GM23338 (cell line): Measurements from ENCODE around the gene EDIL3. TPM values are rescaled to one million over a fixed set of nuclear protein-coding genes. Genes with fewer than 3 reads are reported as not detected.
"Not testable (repeated sequence)": the region's sequence is repeated elsewhere in the genome, so short reads cannot be mapped to it uniquely, and the experiment has no call there.

ENCODE experiments used
- ATAC-seq: fragments of 200-7000 bp; cut with Tn5 transposase; 3 replicates; pipeline ENCODE4 v1.9.1; 2020
- DNase-seq: peaks from one replicate; pipeline ENCODE4 v3.0.0-alpha.2; 2015; ENCODE audit warnings: low spot score
- H2AFZ ChIP-seq: fragments of 200-600 bp; sonication (generic); 2 replicates; pipeline ENCODE4 v1.8.0; 2016; ENCODE audit warnings: antibody characterized with exemption, mild to moderate bottlenecking, moderate library complexity
- H3F3A ChIP-seq: fragments of 200-600 bp; sonication (generic); replicated peaks from 2 replicates; pipeline ENCODE4 v1.8.0; 2017; ENCODE audit warnings: antibody characterized with exemption, mixed run types, low read depth
- H3K27ac ChIP-seq: fragments of 200-600 bp; sonication (generic); 2 replicates; pipeline ENCODE4 v1.6.1; 2016; ENCODE audit warnings: low read depth
- H3K27me3 ChIP-seq: fragments of 200-600 bp; sonication (generic); 2 replicates; pipeline ENCODE4 v1.8.0; 2016; ENCODE audit warnings: mild to moderate bottlenecking, mixed run types, moderate library complexity; ENCODE audit not compliant: insufficient read depth
- H3K36me3 ChIP-seq: fragments of 200-600 bp; sonication (generic); 2 replicates; pipeline ENCODE4 v1.8.0; 2016; ENCODE audit warnings: mild to moderate bottlenecking; ENCODE audit not compliant: insufficient read depth
- H3K4me1 ChIP-seq: fragments of 200-600 bp; sonication (generic); 2 replicates; pipeline ENCODE4 v1.8.0; 2016; ENCODE audit warnings: mild to moderate bottlenecking, moderate library complexity; ENCODE audit not compliant: insufficient read depth
- H3K4me2 ChIP-seq: fragments of 200-600 bp; sonication (generic); 2 replicates; pipeline ENCODE4 v1.7.1; 2017; ENCODE audit warnings: mixed run types
- H3K4me3 ChIP-seq: fragments of 200-600 bp; sonication (generic); 2 replicates; pipeline ENCODE4 v1.6.1; 2016; ENCODE audit warnings: mixed run types
- H3K79me2 ChIP-seq: fragments of 200-600 bp; sonication (generic); replicated peaks from 2 replicates; pipeline ENCODE4 v1.8.0; 2017; ENCODE audit warnings: mild to moderate bottlenecking; ENCODE audit not compliant: insufficient read depth
- H3K9me2 ChIP-seq: fragments of 200-600 bp; sonication (generic); 2 replicates; pipeline ENCODE4 v1.8.0; 2017; ENCODE audit not compliant: insufficient read depth
- H4K20me1 ChIP-seq: fragments of 200-600 bp; sonication (generic); replicated peaks from 2 replicates; pipeline ENCODE4 v1.8.0; 2017; ENCODE audit warnings: mild to moderate bottlenecking; ENCODE audit not compliant: insufficient read depth
- H3K27ac Mint-ChIP-seq: 2 replicates; pipeline ENCODE4 v1.8.0; 2020; ENCODE audit warnings: inconsistent platforms, mild to moderate bottlenecking, moderate library complexity, mixed read lengths
- H3K27me3 Mint-ChIP-seq: 3 replicates; pipeline ENCODE4 v1.8.0; 2022; ENCODE audit warnings: low read depth, mild to moderate bottlenecking, moderate library complexity, mixed read lengths, inconsistent platforms; ENCODE audit not compliant: insufficient read depth, poor library complexity
- H3K36me3 Mint-ChIP-seq: 3 replicates; pipeline ENCODE4 v1.8.0; 2021; ENCODE audit warnings: low read depth, mild to moderate bottlenecking, inconsistent platforms, moderate library complexity, mixed read lengths
- H3K4me1 Mint-ChIP-seq: 3 replicates; pipeline ENCODE4 v1.8.0; 2020; ENCODE audit warnings: mild to moderate bottlenecking, inconsistent platforms, mixed read lengths
- H3K4me3 Mint-ChIP-seq: 3 replicates; pipeline ENCODE4 v1.8.0; 2021; ENCODE audit warnings: moderate library complexity, mild to moderate bottlenecking, inconsistent platforms, mixed read lengths
- H3K9me3 Mint-ChIP-seq: 3 replicates; pipeline ENCODE4 v1.8.0; 2020; ENCODE audit warnings: moderate library complexity, mild to moderate bottlenecking, inconsistent platforms, mixed read lengths
- CREB1 ChIP-seq: fragments of 250-450 bp; sonication (Bioruptor Pico); IDR thresholded peaks from 2 replicates; pipeline ENCODE4 v1.5.0; 2020; ENCODE audit warnings: low read depth, mild to moderate bottlenecking, moderate library complexity
- EZH2 ChIP-seq: fragments of 200-600 bp; sonication (generic); IDR thresholded peaks from one replicate; pipeline ENCODE4 v1.8.0; 2017; ENCODE audit warnings: antibody characterized with exemption, mild to moderate bottlenecking, low read depth; ENCODE audit not compliant: unreplicated experiment
- EZH2phosphoT487 ChIP-seq: fragments of 200-600 bp; sonication (generic); IDR thresholded peaks from one replicate; pipeline ENCODE4 v1.8.1; 2018; ENCODE audit warnings: antibody characterized with exemption; ENCODE audit not compliant: unreplicated experiment
- JUNB ChIP-seq: IDR thresholded peaks from one replicate; pipeline ENCODE4 v1.6.1; 2016; ENCODE audit warnings: antibody characterized with exemption; ENCODE audit not compliant: unreplicated experiment
- POLR2AphosphoS5 ChIP-seq: IDR thresholded peaks from 2 replicates; pipeline ENCODE4 v1.6.1; 2016; ENCODE audit warnings: antibody characterized with exemption, low read depth
- STAT1 ChIP-seq: IDR thresholded peaks from one replicate; pipeline ENCODE4 v1.6.1; 2016; ENCODE audit warnings: antibody characterized with exemption; ENCODE audit not compliant: unreplicated experiment
- ZNF114 ChIP-seq: fragments of 250-450 bp; sonication (Bioruptor Pico); IDR thresholded peaks from 2 replicates; pipeline ENCODE4 v1.5.0; 2020; ENCODE audit warnings: mild to moderate bottlenecking, moderate library complexity
- polyA plus RNA-seq: library from polyadenylated mRNA; unstranded; fragments of >200 nt; fragmentation: Nextera tagmentation; extraction: Ambion mirVana; gene quantifications from 2 replicates; pipeline ENCODE4 v1.2.1, GENCODE V29; 2016
- total RNA-seq: library from RNA; depleted of rRNA; stranded (reverse); fragments of >200 nt; shearing (Covaris generic); gene quantifications from 2 replicates; pipeline ENCODE4 v1.2.3, GENCODE V29; 2014
- TF ChIP-seq, protein P1 (sequence below): fragments of 250-450 bp; sonication (Bioruptor Pico); IDR thresholded peaks from 2 replicates; pipeline ENCODE4 v1.5.0; 2020; ENCODE audit warnings: mild to moderate bottlenecking, moderate library complexity
- TF ChIP-seq, protein P2 (sequence below), 2 experiments: fragments of 200-600 bp in 1 of 2; sonication (generic) in 1 of 2; conservative IDR thresholded peaks; 2 replicates each; pipeline versions ENCODE4 v1.5.1 to v1.6.1; 2016 to 2017; ENCODE audit warnings: antibody characterized with exemption in 2 of 2, low read depth in 2 of 2, mild to moderate bottlenecking in 2 of 2, moderate library complexity in 1 of 2

Gene EDIL3
- total and polyA plus RNA-seq, 2 experiments from 2014 or later: 43.3 to 61.9 TPM

- Histone ChIP-seq H3K4me1 (no peaks in the 10 kb centered on the region), H4K20me1 (no peaks in the 10 kb centered on the region), H3K9me2 (no peaks in the 10 kb centered on the region), H3F3A (no peaks in the 10 kb centered on the region), H3K27me3 (no peaks in the 10 kb centered on the region), H3K27ac (no peak overlapping the region), H3K79me2 (no peaks in the 10 kb centered on the region), H3K4me2 (no peak overlapping the region), H2AFZ (no peak overlapping the region), H3K4me3 (no peak overlapping the region), H3K36me3 (no peaks in the 10 kb centered on the region)
- Mint-ChIP-seq H3K9me3 (peaks cover 6% of the 10 kb centered on the region), H3K4me1 (no peaks in the 10 kb centered on the region; the same call in 2 of the 3 replicates), H3K27ac (no peak overlapping the region), H3K27me3 (no peaks in the 10 kb centered on the region), H3K36me3 (peaks cover 14% of the 10 kb centered on the region), H3K4me3 (no peak overlapping the region)
- ATAC-seq: no peak
- no peak for DNase-seq
- TF ChIP-seq EZH2 (no peak), POLR2AphosphoS5 (no peak)
These were observed 356.6 kb downstream of the EDIL3 start for GRCh38 chr5:84028093-84028492.

GRCh38 chr5:84018521-84018920 lies 366.2 kb downstream of the EDIL3 start:
- H3K27ac Mint-ChIP-seq, ATAC-seq, H3K36me3 Mint-ChIP-seq: not testable (repeated sequence)

GRCh38 chr5:84017523-84018172 lies 367.0 kb downstream of the EDIL3 start:
- H3K4me1 ChIP-seq: 0 out of 2 replicates have a peak, but pooled peaks cover 18% of the 10 kb centered on the region
- DNase-seq: no peak
- H3F3A ChIP-seq: no peaks in the 10 kb centered on the region
- Mint-ChIP-seq H3K4me1 (peaks cover 11% of the 10 kb centered on the region), H3K9me3 (peaks cover 2% of the 10 kb centered on the region; the same call in 1 of the 3 replicates), H3K27me3 (no peaks in the 10 kb centered on the region), H3K27ac (no peak overlapping the region), H3K36me3 (no peaks in the 10 kb centered on the region), H3K4me3 (no peak overlapping the region)
- H3K4me2 ChIP-seq: no peak overlapping the region
- no peaks in the 10 kb centered on the region for H4K20me1 ChIP-seq
- H3K9me2 ChIP-seq: no peaks in the 10 kb centered on the region
- H3K4me3 ChIP-seq: no peak overlapping the region
- no peaks in the 10 kb centered on the region for H3K79me2 ChIP-seq
- H3K27me3 ChIP-seq: no peaks in the 10 kb centered on the region
- no peak overlapping the region for H3K27ac ChIP-seq
- no peak for ATAC-seq
- no peaks in the 10 kb centered on the region for H3K36me3 ChIP-seq
- no peak overlapping the region for H2AFZ ChIP-seq
- TF ChIP-seq, protein P1, sequence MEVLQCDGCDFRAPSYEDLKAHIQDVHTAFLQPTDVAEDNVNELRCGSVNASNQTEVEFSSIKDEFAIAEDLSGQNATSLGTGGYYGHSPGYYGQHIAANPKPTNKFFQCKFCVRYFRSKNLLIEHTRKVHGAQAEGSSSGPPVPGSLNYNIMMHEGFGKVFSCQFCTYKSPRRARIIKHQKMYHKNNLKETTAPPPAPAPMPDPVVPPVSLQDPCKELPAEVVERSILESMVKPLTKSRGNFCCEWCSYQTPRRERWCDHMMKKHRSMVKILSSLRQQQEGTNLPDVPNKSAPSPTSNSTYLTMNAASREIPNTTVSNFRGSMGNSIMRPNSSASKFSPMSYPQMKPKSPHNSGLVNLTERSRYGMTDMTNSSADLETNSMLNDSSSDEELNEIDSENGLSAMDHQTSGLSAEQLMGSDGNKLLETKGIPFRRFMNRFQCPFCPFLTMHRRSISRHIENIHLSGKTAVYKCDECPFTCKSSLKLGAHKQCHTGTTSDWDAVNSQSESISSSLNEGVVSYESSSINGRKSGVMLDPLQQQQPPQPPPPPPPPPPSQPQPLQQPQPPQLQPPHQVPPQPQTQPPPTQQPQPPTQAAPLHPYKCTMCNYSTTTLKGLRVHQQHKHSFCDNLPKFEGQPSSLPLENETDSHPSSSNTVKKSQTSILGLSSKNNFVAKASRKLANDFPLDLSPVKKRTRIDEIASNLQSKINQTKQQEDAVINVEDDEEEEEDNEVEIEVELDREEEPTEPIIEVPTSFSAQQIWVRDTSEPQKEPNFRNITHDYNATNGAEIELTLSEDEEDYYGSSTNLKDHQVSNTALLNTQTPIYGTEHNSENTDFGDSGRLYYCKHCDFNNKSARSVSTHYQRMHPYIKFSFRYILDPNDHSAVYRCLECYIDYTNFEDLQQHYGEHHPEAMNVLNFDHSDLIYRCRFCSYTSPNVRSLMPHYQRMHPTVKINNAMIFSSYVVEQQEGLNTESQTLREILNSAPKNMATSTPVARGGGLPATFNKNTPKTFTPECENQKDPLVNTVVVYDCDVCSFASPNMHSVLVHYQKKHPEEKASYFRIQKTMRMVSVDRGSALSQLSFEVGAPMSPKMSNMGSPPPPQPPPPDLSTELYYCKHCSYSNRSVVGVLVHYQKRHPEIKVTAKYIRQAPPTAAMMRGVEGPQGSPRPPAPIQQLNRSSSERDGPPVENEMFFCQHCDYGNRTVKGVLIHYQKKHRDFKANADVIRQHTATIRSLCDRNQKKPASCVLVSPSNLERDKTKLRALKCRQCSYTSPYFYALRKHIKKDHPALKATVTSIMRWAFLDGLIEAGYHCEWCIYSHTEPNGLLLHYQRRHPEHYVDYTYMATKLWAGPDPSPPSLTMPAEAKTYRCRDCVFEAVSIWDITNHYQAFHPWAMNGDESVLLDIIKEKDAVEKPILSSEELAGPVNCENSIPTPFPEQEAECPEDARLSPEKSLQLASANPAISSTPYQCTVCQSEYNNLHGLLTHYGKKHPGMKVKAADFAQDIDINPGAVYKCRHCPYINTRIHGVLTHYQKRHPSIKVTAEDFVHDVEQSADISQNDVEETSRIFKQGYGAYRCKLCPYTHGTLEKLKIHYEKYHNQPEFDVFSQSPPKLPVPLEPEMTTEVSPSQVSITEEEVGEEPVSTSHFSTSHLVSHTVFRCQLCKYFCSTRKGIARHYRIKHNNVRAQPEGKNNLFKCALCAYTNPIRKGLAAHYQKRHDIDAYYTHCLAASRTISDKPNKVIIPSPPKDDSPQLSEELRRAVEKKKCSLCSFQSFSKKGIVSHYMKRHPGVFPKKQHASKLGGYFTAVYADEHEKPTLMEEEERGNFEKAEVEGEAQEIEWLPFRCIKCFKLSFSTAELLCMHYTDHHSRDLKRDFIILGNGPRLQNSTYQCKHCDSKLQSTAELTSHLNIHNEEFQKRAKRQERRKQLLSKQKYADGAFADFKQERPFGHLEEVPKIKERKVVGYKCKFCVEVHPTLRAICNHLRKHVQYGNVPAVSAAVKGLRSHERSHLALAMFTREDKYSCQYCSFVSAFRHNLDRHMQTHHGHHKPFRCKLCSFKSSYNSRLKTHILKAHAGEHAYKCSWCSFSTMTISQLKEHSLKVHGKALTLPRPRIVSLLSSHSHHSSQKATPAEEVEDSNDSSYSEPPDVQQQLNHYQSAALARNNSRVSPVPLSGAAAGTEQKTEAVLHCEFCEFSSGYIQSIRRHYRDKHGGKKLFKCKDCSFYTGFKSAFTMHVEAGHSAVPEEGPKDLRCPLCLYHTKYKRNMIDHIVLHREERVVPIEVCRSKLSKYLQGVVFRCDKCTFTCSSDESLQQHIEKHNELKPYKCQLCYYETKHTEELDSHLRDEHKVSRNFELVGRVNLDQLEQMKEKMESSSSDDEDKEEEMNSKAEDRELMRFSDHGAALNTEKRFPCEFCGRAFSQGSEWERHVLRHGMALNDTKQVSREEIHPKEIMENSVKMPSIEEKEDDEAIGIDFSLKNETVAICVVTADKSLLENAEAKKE (CRISPR knock-in tag): no peak
- no peak for TF ChIP-seq STAT1
- TF ChIP-seq ZNF114 (CRISPR knock-in tag): no peak
- no peak for TF ChIP-seq EZH2
- TF ChIP-seq JUNB: no peak
- TF ChIP-seq, protein P2, sequence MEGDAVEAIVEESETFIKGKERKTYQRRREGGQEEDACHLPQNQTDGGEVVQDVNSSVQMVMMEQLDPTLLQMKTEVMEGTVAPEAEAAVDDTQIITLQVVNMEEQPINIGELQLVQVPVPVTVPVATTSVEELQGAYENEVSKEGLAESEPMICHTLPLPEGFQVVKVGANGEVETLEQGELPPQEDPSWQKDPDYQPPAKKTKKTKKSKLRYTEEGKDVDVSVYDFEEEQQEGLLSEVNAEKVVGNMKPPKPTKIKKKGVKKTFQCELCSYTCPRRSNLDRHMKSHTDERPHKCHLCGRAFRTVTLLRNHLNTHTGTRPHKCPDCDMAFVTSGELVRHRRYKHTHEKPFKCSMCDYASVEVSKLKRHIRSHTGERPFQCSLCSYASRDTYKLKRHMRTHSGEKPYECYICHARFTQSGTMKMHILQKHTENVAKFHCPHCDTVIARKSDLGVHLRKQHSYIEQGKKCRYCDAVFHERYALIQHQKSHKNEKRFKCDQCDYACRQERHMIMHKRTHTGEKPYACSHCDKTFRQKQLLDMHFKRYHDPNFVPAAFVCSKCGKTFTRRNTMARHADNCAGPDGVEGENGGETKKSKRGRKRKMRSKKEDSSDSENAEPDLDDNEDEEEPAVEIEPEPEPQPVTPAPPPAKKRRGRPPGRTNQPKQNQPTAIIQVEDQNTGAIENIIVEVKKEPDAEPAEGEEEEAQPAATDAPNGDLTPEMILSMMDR (conservative IDR thresholded peaks at IDR 0.05; ENCODE audit: low read depth in 2 of 2): no peak
- no peak for TF ChIP-seq CREB1 (CRISPR knock-in tag)
- TF ChIP-seq EZH2phosphoT487: no peak

More at GRCh38 chr5:84018521-84018920, 366.2 kb downstream of the EDIL3 start:
- 0 out of 2 replicates have a peak, but pooled peaks cover 18% of the 10 kb centered on the region for H3K4me1 ChIP-seq
- not testable (repeated sequence) for H3F3A ChIP-seq, H3K27me3 Mint-ChIP-seq, H3K9me2 ChIP-seq, H3K27me3 ChIP-seq, H2AFZ ChIP-seq, H4K20me1 ChIP-seq, DNase-seq, H3K79me2 ChIP-seq, H3K36me3 ChIP-seq, H3K4me2 ChIP-seq, H3K27ac ChIP-seq, H3K4me3 ChIP-seq, H3K4me3 Mint-ChIP-seq, H3K9me3 Mint-ChIP-seq
- peaks cover 11% of the 10 kb centered on the region for H3K4me1 Mint-ChIP-seq
